Tibial nerve (tissue), 4 donors: ENCODE measurements around the gene TDRD6.

ENCODE experiments used
- EP300 ChIP-seq, 2 donors: sonication (generic); formaldehyde crosslinking; IDR thresholded peaks; one replicate each; pipeline ENCODE4 v1.6.1; 2017; ENCODE audit warnings: antibody characterized with exemption in 2 of 2, mild to moderate bottlenecking in 1 of 2
- POLR2A ChIP-seq, 2 donors: fragments of 450-650 bp; IDR thresholded peaks; one replicate each; pipeline ENCODE4 v1.6.1; 2017; ENCODE audit warnings: antibody characterized with exemption in 2 of 2, mild to moderate bottlenecking in 2 of 2, moderate library complexity in 2 of 2
- TF ChIP-seq, protein P1 (sequence below), 5 experiments: fragments of 200-600 bp in 3 of 5; fragments of 450-650 bp in 2 of 5; sonication (generic) in 3 of 5; IDR thresholded peaks; one replicate each; pipeline ENCODE4 v1.5.1; 2016 to 2019; ENCODE audit warnings: antibody characterized with exemption in 5 of 5, mild to moderate bottlenecking in 3 of 5, moderate library complexity in 2 of 5

DNA sequence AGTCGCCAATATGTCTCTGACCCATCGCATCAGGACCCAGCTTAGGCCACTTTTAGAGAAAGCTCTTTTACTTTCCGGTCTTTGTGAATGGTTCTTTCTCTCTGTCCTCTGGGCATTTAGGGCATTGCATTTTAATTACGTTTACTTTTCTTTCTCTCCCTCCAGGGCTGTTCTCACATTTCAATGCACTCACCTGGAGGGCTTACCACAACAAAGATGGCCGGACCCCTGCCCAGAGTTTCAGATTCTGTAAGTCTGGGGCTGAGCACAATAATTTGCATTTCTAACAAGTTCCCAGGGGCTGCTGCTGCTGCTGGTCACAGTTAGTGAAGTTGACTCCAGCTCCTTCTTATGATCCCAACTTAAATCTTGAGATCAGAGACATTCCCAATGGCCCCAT, 62.0 kb downstream of the TDRD6 start:
- TF ChIP-seq, protein P1, sequence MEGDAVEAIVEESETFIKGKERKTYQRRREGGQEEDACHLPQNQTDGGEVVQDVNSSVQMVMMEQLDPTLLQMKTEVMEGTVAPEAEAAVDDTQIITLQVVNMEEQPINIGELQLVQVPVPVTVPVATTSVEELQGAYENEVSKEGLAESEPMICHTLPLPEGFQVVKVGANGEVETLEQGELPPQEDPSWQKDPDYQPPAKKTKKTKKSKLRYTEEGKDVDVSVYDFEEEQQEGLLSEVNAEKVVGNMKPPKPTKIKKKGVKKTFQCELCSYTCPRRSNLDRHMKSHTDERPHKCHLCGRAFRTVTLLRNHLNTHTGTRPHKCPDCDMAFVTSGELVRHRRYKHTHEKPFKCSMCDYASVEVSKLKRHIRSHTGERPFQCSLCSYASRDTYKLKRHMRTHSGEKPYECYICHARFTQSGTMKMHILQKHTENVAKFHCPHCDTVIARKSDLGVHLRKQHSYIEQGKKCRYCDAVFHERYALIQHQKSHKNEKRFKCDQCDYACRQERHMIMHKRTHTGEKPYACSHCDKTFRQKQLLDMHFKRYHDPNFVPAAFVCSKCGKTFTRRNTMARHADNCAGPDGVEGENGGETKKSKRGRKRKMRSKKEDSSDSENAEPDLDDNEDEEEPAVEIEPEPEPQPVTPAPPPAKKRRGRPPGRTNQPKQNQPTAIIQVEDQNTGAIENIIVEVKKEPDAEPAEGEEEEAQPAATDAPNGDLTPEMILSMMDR (IDR thresholded peaks at IDR 0.05), result no peak
- TF ChIP-seq POLR2A (IDR thresholded peaks at IDR 0.05) (no peak), EP300 (IDR thresholded peaks at IDR 0.05) (no peak)
